ENCODE measurements around the gene MALSU1. TPM values are rescaled to one million over a fixed set of nuclear protein-coding genes. Genes with fewer than 3 reads are reported as not detected.

MALSU1 gene
- total RNA-seq, 4 donors from 2014 or later, result 35.7 to 80.2 (median 41.7) TPM

- Histone ChIP-seq H3K9me3 (no peaks in the 10 kb centered on the region), H3K36me3 (no peaks in the 10 kb centered on the region), H3K27me3 (no peaks in the 10 kb centered on the region), H3K27ac (no peak overlapping the region), H3K4me3 (no peak overlapping the region), H3K4me1 (no peaks in the 10 kb centered on the region)
- 74% methylated on average over 7 of the region's 7 CpGs for WGBS
- no peak for DNase-seq (ENCODE audit: low spot score in 2 of 2)
- TF ChIP-seq EP300 (IDR thresholded peaks at IDR 0.05) (no peak), CTCF (IDR thresholded peaks at IDR 0.05) (no peak), POLR2AphosphoS5 (IDR thresholded peaks at IDR 0.05) (no peak), POLR2A (IDR thresholded peaks at IDR 0.05) (no peak)
Observed at GRCh38 chr7:23341846-23342598, 42.9 kb downstream of the MALSU1 start.

- Histone ChIP-seq H3K27me3 (no peaks in the 10 kb centered on the region), H3K4me3 (no peak overlapping the region), H3K27ac (no peak overlapping the region), H3K4me1 (no peaks in the 10 kb centered on the region), H3K36me3 (no peaks in the 10 kb centered on the region), H3K9me3 (no peaks in the 10 kb centered on the region)
- DNase-seq (ENCODE audit: low spot score in 2 of 2), result no peak
- TF ChIP-seq POLR2A (IDR thresholded peaks at IDR 0.05) (no peak), POLR2AphosphoS5 (IDR thresholded peaks at IDR 0.05) (no peak), CTCF (IDR thresholded peaks at IDR 0.05) (no peak), EP300 (IDR thresholded peaks at IDR 0.05) (no peak)
Observed at GRCh38 chr7:23343102-23343501, 44.0 kb downstream of the MALSU1 start.

- Histone ChIP-seq H3K27me3 (no peaks in the 10 kb centered on the region), H3K27ac (no peak overlapping the region), H3K4me3 (no peak overlapping the region), H3K9me3 (no peaks in the 10 kb centered on the region), H3K36me3 (no peaks in the 10 kb centered on the region), H3K4me1 (no peaks in the 10 kb centered on the region)
- no peak for TF ChIP-seq POLR2A (IDR thresholded peaks at IDR 0.05)
- no peak for TF ChIP-seq POLR2AphosphoS5 (IDR thresholded peaks at IDR 0.05)
- no peak for TF ChIP-seq CTCF (IDR thresholded peaks at IDR 0.05)
- TF ChIP-seq EP300 (IDR thresholded peaks at IDR 0.05), result no peak
- 91% methylated on average over 9 of the region's 9 CpGs for WGBS
- no peak for DNase-seq (ENCODE audit: low spot score in 2 of 2)
Observed at GRCh38 chr7:23343806-23344475, 44.8 kb downstream of the MALSU1 start.

- no peak overlapping the region for H3K27ac ChIP-seq
- 81% methylated on average over 6 of the region's 6 CpGs for WGBS
- no peaks in the 10 kb centered on the region for H3K27me3 ChIP-seq
- no peak for DNase-seq (ENCODE audit: low spot score in 2 of 2)
- no peak overlapping the region for H3K4me3 ChIP-seq
- H3K36me3 ChIP-seq, result no peaks in the 10 kb centered on the region
- no peaks in the 10 kb centered on the region for H3K4me1 ChIP-seq
- H3K9me3 ChIP-seq, result no peaks in the 10 kb centered on the region
- TF ChIP-seq POLR2A (IDR thresholded peaks at IDR 0.05) (no peak), CTCF (IDR thresholded peaks at IDR 0.05) (no peak), POLR2AphosphoS5 (IDR thresholded peaks at IDR 0.05) (no peak), EP300 (IDR thresholded peaks at IDR 0.05) (no peak)
Observed at GRCh38 chr7:23345601-23346000, 46.5 kb downstream of the MALSU1 start.

GRCh38 chr7:23346316-23346715 is 47.2 kb downstream of the MALSU1 start:
- WGBS, result 89% methylated on average over 8 of the region's 8 CpGs
- no peaks in the 10 kb centered on the region for H3K4me1 ChIP-seq
- no peak for TF ChIP-seq POLR2AphosphoS5 (IDR thresholded peaks at IDR 0.05)
- no peak for TF ChIP-seq CTCF (IDR thresholded peaks at IDR 0.05)
- no peak for TF ChIP-seq POLR2A (IDR thresholded peaks at IDR 0.05)
- no peak for TF ChIP-seq EP300 (IDR thresholded peaks at IDR 0.05)
- DNase-seq (ENCODE audit: low spot score in 2 of 2), result no peak
- H3K9me3 ChIP-seq, result no peaks in the 10 kb centered on the region
- no peak overlapping the region for H3K27ac ChIP-seq
- no peaks in the 10 kb centered on the region for H3K27me3 ChIP-seq
- no peak overlapping the region for H3K4me3 ChIP-seq
- H3K36me3 ChIP-seq, result no peaks in the 10 kb centered on the region
